NCI-H1417 (cell line): ENCODE data around the gene TRPV4.
"Not testable (repeated sequence)": the region's sequence is repeated elsewhere in the genome, so short reads cannot be mapped to it uniquely, and the experiment has no call there.

Source experiments
- DNase-seq, 3 experiments: peaks; one replicate each; lab custom pipeline; 2025; lab: John Stamatoyannopoulos, UW

TRPV4 gene

DNA sequence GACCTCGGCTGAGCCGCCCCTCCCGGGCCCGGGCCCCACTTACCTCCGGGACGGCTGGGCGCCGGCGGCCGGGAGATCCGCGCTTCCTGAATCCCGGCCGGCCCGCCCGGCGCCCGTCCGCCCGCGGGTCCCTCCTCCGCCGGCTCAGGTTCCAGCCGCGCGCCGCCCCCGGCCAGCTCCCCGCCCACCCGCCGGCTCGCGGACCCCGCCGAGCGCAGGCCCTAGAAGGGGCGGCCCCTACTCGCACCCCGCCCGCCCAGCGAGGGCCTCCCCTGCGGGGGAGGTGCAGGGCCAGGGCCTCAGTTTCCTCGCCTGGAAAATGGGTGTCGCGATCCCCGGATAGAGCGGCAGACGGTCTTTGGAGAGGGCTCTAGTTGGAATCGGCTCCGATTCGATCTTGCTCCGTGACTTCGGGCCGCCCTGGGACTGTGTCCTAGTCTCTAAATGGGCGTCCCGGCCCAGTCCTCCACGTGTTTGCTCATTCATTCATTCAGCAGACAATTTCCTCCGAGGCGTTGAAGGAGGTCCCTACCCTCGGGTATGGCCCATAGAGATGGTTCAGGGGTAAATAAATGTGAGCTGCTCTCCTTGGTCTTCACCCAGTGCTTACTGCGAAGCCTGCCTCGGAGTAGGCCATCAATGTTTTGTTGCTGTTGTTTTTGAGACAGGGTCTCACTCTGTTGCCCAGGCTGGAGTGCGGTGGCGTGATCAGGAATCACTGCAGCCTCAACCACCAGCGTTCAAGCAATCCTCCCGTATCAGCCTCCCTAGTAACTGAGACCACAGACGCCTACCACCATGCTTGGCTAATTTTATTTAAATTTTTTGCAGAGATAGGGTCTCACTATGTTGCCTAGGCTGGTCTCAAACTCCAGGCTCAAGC is at the start of gene TRPV4:
TRPV4 (minus strand) TSS at position 92 of the 883 bp plus-strand sequence. CDS start 18,602 bp downstream, outside the sequence.
- DNase-seq: no peak

DNA sequence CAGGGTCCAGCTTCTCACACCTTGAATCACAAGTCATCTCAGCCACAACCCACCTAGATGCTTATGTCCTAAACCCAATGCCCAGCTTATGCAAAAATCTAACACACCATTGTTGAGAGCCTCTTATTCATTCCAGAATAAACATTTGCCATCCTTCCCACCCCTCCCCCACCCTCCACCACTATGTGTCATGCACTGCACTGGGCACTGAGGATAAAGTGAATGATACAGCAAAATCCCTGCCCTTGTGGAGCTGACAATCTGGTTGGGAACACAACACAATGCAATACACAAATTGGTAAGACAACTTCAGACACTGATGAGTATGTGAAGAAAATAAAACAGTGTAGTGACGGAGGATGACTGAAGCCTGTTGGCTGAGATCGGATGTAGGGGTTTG is 48.6 kb upstream of the TRPV4 start:
- DNase-seq: no peak

DNA sequence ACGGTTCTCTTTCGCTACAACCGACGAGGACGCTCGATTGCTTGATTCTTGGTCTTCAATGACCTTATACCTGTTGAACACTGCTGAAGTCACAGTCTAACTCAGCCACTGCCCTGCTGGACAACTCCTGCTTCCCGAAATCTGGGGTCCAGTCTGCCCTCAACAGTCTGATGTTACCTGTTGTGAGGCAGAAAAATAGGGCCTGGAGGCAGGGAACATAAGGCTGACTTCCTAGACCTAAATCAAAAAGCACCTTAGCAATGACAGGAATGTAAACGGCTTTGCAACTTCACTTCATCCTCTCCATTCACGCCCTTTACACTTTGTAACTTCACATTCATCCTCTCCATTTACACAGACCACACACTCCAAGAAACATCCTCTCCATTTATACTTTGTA is 47.7 kb upstream of the TRPV4 start:
- DNase-seq: peak in 1 of 3 experiments; percentile 63

DNA sequence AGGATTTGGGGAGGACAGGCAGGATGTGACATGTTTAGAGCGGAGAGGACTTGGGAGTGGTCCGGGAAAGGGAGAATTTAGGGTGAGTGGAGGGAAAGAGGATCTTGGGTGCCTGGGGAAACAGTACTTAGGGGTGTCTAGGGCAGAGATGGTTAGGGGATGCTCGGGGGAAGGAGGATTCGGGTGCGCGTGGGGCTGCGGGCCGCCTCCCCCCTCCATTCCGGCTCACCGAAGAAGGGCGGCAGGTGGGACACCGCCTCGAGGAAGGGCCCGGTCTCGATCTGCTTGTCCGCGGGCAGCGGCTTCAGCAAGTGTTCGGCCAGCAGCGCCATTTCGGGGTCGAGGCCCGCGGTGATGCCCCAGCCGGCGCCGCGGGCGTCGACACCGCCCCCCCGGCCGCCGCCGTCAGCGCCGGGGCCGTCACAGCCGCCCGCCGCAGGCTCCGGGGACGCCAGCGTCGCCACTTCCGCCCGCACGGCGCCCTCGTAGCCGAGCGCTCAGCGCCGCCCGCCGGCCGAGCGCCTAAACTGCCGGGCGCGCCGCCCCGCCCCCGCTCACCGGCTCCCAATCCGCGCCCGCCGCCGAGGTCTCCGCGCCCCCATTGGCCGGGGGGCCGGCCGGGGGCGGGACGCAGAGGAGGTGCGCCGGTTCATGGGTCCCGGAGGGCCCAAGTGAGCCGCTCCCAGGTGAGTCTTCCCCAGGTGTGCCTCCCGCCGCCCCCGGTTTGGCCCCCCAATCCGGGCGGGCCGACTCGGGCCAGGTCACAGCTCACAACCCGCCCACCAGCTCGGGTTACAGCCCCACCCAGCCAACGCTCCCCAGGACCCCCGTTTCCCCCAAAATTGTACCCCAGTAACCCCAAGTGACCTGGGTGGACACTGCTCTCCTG is 47.1 kb upstream of the TRPV4 start, which contains the start of gene GLTP:
GLTP (minus strand) TSS at position 499 of the 889 bp plus-strand sequence; CDS start at position 332, 167 bp downstream.
- peak; percentile 92 to 98 (median 97) for DNase-seq

DNA sequence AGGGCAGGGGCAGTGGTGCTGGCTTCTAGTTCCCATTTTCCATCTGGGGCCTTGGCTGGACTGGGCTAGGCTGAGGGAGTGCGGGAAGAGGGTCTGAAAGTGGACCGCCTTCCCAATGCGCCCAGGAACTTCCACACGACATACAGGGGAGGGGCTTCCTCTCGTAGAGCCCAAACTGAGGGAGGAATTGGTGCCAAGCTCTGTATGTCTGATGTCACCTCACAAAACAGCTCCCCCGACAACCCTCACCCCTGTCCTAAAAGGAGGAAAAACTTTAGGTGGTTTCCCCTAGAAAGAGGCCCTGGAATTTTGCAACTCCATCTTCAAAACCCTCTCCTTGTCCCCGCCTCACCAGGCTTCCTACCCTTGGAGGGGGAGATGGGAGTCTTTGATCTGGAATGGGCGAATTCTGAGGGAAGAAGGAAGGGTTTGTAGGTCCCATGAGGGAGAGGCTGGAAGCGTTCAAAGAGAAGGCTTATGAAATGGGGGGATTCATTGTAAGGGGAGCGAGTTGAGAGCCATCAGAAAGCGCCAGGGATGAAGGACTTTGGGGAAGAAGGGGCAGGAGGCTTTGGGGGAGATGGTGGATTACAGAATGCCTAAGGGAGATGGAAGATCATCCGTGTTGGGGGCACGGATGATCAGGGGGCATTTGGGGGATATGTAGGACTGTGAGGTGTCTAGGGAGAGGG is 46.3 kb upstream of the TRPV4 start:
- peak in 1 of 3 experiments; percentile 60 for DNase-seq

DNA sequence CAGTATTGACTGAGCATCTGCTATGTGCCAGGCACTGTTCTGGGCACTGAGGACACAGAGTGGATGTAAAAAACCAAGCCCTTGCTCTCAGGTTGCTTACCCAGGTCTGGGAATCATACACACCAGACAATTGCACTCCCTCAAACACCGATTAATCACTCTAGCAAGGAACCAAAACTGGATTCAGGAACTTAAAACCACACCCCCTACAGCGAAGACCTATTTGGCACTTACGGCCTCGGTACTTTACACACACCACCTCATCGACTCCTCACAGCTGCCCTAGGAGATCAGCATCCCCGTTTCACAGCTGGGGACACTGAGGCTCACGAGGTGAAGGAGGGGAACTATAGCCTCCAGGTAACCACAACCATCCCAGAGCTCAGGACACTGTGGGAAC is 45.6 kb upstream of the TRPV4 start:
- no peak for DNase-seq

DNA sequence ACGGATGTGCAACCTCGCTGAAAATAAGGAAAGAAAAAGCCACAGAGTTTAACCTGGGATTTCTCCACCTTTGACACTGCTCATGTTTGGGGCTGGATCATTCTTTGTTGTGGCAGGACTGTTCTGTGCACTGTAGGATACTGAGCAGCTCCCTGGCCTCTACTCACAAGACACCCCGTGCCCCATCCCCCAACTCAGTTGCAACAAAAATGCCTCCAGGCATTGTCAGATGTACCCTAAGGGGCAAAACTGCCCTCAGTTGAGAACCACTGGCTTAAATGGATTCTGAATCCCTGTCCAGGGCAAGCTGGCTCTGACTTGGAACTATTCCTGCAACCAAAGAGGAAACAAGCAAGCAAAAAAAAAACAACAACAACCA is 45.0 kb upstream of the TRPV4 start:
- DNase-seq: no peak

DNA sequence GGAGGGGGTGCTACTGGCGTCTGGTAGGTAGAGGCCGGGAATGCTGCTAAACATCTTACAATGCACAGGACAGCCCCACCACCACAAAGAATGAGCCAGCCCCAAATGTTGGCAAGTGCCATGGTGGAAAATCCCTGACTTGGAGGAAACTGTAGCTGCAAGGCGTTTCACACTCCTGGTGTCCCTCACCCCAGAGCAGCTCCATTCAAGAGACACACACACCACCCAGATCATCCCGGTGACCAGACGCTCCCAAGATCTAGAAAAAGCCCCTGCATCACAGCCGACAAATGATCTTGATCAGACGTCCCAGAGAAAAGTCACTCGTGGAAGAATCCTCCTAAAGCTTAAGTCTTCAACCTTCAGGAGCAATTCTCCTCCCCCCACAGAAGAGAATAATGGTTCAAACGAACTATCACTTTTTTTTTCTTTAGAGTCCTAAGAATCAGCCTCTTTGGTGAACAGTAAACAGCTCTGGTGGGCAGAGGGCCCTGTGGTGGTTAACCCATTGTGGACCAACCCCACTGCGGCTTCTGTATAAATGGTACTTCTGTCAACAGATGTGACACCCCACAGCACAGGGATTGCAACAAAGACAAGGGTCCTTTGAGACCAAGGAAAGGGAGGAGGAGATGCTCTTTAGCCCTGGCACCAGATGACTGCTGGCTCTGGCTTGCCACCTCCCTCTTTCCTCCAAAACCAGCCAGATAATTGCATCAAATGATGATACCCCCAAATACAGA is 44.5 kb upstream of the TRPV4 start:
- no peak for DNase-seq

DNA sequence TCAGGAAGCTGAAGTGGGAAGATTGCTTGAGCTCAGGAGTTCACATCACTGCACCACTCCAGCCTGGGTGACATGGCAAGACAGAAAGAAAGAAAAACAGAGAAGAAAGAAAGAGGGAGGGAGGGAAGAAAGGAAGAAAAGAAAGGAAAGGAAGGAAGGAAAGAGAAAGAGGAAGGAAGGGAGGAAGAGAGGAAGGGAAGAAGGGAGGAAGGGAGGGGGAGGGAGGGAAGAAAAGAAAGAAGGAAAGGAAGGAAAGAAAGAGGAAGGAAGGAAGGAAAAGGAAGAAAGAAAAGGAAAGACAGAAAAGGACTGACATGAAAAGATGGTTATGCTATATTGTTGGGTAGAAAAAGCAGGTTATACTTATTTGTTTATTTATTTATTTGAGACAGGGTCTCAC is 43.2 kb upstream of the TRPV4 start:
- DNase-seq: no peak

DNA sequence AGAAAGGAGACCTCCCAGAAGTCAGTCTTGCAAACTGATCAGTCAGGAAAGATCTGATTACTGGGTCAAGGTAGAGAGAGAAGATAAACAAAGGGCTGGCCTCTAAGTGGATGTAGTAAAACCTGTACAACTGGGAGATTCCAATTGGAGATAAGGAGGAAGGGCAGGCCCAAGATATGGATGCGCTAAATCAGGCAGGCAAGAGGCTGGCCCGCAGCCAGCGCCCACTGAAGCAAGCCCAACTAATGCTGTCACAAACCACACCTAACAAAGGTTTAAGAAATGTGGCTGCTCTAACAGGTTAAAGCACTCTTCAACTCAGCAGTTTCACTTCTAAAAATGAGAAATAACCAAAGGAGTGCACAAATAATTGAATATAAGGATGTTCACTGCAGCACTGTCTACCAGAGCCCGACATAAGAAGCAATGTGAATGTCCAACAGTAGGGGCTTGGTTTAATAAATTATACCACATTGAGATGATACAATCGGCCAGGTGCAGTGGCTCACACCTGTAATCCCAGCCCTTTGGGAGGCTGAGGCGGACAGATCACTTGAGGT is 42.5 kb upstream of the TRPV4 start:
- peak in 1 of 3 experiments; percentile 85 for DNase-seq

DNA sequence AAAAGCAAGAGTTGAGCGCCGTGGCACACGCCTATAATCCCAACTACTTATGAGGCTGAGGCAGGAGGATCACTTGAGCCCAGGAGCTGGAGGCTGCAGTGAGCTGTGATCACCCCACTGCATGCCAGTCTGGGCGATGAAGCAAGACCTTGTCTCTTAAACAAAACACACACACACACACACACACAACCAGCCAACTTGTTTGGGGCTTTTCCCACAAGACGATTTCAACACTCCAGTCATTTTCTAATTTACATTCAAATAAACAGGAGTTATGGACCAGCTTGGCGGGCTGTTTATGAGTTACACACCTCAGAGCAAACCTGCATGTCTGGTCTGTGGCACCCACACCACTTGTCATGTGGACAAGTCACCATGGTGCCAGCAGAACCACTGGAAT is 40.5 kb upstream of the TRPV4 start:
- DNase-seq: no peak

DNA sequence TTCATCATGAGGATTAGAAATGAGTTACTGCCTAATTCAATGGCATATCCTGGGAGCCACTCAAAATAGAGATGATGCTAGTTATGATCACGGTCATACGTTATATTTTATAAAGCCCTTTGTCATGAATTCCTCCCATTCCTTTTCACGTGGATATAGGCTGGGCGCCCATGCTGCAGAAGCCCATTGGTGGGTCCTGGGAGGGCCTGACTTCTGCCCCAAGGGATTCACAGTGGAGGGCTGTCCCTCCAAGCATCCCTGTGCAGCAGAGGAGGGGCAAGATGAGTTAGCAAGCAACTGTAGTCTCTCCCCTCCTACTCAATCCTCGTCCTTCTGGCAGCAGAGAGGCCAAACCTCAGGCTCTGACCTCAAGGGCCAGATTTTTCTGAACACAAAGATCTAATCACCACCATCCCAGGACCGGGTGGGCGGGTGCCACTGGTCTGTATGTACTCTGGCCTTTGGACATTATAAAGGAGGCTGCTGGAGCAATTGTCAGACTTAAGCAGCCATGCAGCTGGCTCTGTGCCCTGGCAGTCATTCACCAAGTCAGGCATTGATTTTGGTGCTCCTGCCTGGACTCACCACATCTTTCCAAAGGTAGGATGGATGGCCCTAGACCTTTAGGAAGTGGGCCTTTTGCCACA is 38.6 kb upstream of the TRPV4 start:
- DNase-seq: no peak

DNA sequence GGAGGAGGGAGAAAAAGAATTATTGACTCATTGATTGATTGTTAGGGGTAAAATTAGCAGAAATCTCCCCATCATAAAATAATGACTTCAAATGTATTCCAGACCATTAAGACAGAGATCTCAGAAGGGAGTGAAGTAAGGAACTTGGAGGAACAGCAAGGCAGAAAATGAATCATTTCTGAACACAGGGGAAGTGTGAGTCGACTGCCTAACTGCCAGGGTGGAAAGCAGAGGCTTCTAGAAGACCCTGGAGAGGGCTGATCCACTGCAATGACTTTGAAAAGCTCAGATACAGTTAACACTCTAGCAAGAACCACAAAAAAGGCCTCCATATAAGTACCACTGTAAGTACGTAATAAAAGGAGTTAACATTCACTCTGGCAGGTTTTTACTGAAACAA is 37.5 kb upstream of the TRPV4 start:
- DNase-seq: no peak

DNA sequence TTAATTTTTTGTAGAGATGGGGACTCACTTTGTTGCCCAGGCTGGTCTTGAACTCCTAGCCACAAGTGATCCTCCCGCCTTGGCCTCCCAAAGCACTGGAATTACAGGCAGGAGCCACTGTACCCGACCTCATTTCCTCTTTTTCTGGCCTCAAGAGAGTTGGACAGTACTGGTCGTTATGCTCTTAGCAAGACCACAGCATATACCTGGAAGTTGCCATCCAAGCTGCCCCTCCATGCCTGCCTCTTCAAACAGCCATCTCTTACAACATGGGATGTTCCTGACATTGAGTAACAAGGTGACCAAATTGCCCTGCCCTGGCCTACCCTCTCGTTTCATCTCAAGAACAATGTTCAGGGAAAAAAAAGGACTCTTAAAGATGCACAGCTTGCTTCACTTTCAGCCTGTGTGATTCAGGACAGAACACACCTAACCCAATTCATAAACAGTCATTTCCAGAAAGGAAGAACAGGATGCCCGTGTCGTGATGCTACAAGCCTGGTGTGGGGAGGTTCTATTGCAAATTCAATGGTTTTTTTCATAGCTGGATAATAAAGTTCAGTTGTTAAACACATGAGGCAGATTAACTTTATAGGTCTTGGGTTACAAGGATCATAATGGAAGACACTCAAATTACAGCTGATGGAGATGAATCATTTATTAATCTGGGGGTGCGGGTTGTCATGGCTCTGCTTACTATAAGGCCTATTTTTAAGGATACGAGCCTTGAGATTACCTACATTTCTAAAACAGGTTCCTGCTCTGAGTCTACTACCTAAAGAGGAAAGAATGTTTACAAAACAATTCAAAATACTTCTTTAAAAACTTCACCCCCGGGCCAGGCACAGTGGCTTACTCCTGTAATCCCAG is 35.2 kb upstream of the TRPV4 start:
- no peak for DNase-seq

DNA sequence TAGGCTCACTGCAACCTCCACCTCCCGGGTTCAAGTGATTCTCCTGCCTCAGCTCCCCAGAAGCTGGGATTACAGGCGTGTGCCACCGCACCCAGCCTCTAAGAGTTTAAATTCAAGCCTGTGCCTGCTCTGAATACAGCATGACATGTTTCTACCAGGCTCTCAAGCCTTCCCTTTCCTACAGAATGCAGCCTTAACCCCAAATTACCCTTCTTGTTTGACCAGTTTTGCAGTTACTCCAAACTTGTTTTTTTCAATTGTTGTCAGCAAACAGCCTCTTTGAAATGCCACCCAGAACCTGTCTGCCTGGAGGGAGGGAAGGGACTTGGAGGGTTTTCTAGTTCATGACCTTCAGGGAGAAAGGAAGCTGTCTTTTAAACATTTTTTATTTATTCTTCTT is 31.7 kb upstream of the TRPV4 start:
- DNase-seq: peak in 2 of 3 experiments; percentile 34 to 72

DNA sequence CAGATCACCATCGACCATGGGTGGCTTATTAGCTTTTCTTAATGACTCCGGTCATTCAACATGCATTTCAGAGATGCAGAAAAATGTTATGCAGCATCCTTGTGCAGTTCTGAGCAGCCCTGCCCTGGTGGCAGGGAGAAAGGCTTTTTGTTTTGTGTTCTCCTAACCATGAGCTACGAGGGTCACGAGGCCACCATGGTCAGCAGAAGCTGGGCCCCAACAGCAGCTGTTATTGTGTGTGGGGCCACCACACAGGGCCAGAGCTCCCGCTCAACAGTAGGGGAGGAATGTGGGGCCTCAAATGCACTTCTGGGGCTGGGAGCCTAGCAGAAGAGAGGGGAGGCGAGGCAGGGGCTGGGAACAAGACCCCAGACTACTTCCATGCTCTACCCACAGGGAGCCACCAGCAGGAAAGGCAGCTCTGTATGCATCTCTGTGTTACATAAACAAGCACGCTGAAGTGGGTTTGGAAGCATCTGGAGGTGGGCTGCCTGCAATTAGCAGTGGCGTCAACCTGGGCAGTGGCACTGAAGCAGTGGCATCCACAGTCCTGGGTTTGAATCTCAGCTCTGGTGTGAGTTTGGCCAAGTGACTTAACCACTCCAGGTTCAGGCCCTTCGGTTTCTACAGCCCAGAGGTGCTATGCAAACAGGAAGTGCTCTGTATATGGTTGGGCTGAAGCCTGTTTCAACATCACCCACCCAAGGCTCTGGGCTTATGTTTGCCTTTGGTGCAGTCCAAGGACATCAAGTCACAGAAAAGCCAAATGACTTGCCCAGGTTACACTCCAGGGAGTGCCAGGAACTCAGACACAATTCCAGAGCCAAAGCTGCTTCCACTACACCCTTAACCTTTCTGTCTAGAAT is 30.9 kb upstream of the TRPV4 start:
- peak in 1 of 3 experiments; percentile 28 for DNase-seq

DNA sequence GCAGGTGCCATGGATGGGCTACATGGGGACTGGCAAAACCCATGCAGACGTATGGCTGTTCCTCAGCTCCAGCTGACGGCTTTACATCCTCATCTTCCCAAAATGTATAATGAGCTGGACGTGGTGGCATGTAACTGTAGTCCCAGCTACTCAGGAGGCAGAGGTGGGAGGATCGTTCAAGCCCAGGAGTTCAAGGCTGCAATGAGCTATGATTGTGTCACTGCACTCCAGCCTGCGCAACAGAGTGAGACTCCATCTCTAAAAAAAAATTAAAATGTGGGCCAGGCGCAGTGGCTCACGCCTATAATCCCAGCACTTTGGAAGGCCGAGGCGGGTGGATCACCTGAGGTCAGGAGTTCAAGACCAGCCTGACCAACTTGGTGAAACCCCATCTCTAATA is 29.3 kb upstream of the TRPV4 start:
- DNase-seq: not testable (repeated sequence)

DNA sequence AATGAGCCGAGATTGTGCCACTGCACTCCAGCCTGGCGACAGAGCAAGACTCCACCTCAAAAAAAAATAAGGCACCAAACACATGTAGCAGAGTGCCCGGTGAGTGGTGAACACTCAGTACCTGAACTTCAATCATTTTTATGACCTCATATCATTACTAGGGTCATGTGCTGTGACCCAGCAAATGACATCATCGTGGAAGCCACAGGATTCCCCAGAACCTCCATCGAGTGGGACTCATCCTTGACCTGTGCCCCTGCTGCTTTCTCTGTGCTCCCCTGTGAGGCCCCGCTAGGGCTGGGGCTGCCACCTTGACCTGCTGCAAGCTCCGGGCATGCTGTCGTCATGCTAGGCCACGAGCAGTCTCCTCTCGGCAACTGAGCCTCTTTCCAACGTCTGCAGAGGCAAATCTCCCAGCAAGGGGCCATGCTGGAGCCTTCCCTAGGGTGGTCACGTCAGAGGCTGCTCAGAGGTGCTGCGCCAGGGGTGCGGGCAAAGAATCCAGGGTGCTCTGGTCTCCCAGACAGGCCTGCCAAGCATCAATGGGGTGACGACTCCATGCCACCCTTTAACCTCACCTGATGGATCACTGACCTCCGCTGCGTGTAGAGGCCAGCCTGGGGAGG is 28.6 kb upstream of the TRPV4 start:
- no peak for DNase-seq
